Lower leg skin (tissue), 3 donors: Measurements from ENCODE around the gene RPS28.

ENCODE experiments used
- POLR2A ChIP-seq, 2 donors: fragments of 450-650 bp; IDR thresholded peaks; one replicate each; pipeline ENCODE4 v1.6.1; 2016 to 2017; ENCODE audit warnings: antibody characterized with exemption in 2 of 2, mild to moderate bottlenecking in 1 of 2, moderate library complexity in 1 of 2
- TF ChIP-seq, protein P1 (sequence below), 3 donors: fragments of 450-650 bp; IDR thresholded peaks; one replicate each; pipeline ENCODE4 v1.5.1; 2016; ENCODE audit warnings: antibody characterized with exemption in 3 of 3, mild to moderate bottlenecking in 3 of 3, moderate library complexity in 2 of 3

- TF ChIP-seq, protein P1, sequence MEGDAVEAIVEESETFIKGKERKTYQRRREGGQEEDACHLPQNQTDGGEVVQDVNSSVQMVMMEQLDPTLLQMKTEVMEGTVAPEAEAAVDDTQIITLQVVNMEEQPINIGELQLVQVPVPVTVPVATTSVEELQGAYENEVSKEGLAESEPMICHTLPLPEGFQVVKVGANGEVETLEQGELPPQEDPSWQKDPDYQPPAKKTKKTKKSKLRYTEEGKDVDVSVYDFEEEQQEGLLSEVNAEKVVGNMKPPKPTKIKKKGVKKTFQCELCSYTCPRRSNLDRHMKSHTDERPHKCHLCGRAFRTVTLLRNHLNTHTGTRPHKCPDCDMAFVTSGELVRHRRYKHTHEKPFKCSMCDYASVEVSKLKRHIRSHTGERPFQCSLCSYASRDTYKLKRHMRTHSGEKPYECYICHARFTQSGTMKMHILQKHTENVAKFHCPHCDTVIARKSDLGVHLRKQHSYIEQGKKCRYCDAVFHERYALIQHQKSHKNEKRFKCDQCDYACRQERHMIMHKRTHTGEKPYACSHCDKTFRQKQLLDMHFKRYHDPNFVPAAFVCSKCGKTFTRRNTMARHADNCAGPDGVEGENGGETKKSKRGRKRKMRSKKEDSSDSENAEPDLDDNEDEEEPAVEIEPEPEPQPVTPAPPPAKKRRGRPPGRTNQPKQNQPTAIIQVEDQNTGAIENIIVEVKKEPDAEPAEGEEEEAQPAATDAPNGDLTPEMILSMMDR (IDR thresholded peaks at IDR 0.05): no peak
- TF ChIP-seq POLR2A (IDR thresholded peaks at IDR 0.05): no peak
These were observed 11.9 kb downstream of the RPS28 start for GRCh38 chr19:8332976-8333766.
